Measurements from ENCODE around the gene TMEM132D.

The TMEM132D gene

DNA sequence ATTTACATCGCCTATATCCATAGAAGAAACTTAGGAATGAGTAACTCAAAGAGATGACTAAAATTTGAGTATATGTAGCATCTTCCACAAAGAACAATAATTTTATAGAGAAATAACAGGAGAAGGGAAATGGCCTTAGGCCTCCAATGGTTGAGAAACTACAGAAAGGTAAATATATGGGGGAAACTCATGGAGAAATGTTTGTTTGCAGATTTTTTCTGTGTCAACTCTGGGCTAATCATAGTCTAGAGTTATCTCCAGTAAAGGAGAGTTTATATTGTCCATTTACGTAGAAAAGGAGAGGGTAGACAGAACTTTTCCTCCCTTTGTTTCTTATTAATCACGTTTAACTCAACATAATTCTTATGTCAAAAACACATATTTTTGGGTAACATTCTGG lies 806.4 kb downstream of the TMEM132D start:
- no peak overlapping the region for H3K9ac ChIP-seq (ENCODE audit: low read length)
- no peak overlapping the region for H2AFZ ChIP-seq (ENCODE audit: low read length)
- H3K36me3 ChIP-seq (ENCODE audit: insufficient read depth, low read length): no peaks in the 10 kb centered on the region
- H3K9me3 ChIP-seq (ENCODE audit: low read length): no peaks in the 10 kb centered on the region
- H3K4me2 ChIP-seq (ENCODE audit: low read length): no peak overlapping the region
- no peaks in the 10 kb centered on the region for H3K79me2 ChIP-seq (ENCODE audit: insufficient read depth, low read length)
- H3K9me2 ChIP-seq (ENCODE audit: low read depth, low read length): no peaks in the 10 kb centered on the region
- no peak overlapping the region for H3K4me3 ChIP-seq (ENCODE audit: low read depth, low read length, poor library complexity, severe bottlenecking)
- TF ChIP-seq EZH2 (IDR thresholded peaks at IDR 0.05; ENCODE audit: borderline replicate concordance, low read length): no peak
- TF ChIP-seq, protein P1, sequence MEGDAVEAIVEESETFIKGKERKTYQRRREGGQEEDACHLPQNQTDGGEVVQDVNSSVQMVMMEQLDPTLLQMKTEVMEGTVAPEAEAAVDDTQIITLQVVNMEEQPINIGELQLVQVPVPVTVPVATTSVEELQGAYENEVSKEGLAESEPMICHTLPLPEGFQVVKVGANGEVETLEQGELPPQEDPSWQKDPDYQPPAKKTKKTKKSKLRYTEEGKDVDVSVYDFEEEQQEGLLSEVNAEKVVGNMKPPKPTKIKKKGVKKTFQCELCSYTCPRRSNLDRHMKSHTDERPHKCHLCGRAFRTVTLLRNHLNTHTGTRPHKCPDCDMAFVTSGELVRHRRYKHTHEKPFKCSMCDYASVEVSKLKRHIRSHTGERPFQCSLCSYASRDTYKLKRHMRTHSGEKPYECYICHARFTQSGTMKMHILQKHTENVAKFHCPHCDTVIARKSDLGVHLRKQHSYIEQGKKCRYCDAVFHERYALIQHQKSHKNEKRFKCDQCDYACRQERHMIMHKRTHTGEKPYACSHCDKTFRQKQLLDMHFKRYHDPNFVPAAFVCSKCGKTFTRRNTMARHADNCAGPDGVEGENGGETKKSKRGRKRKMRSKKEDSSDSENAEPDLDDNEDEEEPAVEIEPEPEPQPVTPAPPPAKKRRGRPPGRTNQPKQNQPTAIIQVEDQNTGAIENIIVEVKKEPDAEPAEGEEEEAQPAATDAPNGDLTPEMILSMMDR (IDR thresholded peaks at IDR 0.05; ENCODE audit: low read length): no peak
- no peaks in the 10 kb centered on the region for H3F3A ChIP-seq (ENCODE audit: insufficient read depth, low read length)
- H3K27me3 ChIP-seq (ENCODE audit: insufficient read depth, low read length): no peaks in the 10 kb centered on the region
- H3K4me1 ChIP-seq (ENCODE audit: insufficient read depth, low read length, severe bottlenecking): no peaks in the 10 kb centered on the region
- no peak overlapping the region for H3K27ac ChIP-seq (ENCODE audit: low read depth, low read length, poor library complexity, severe bottlenecking)
- no peaks in the 10 kb centered on the region for H4K20me1 ChIP-seq (ENCODE audit: insufficient read depth, low read length)

DNA sequence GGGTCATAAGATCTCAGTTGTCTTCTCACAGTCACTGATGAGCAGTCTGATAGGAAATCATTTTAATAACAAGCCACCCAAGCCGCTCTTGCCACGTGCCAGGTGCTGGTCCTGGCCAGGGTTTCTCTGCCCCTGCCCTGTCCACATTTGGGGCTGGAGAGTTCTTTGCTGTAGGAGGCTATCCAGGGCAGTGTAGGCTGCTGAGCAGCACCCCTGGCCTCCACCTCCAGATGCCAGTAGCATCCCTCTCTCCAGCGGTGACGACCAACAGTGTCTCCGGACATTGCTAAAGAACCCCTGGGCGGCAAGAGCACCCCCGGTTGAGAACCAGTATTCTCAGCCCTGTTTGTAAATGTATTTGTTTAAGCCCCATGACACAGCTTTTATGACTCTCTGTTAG lies 806.9 kb downstream of the TMEM132D start:
- Histone ChIP-seq H3F3A (ENCODE audit: insufficient read depth, low read length) (no peaks in the 10 kb centered on the region), H3K4me1 (ENCODE audit: insufficient read depth, low read length, severe bottlenecking) (no peaks in the 10 kb centered on the region), H3K9ac (ENCODE audit: low read length) (no peak overlapping the region), H4K20me1 (ENCODE audit: insufficient read depth, low read length) (no peaks in the 10 kb centered on the region), H3K27ac (ENCODE audit: low read depth, low read length, poor library complexity, severe bottlenecking) (no peak overlapping the region), H3K36me3 (ENCODE audit: insufficient read depth, low read length) (no peaks in the 10 kb centered on the region), H2AFZ (ENCODE audit: low read length) (no peak overlapping the region), H3K9me2 (ENCODE audit: low read depth, low read length) (no peaks in the 10 kb centered on the region), H3K9me3 (ENCODE audit: low read length) (no peaks in the 10 kb centered on the region), H3K4me3 (ENCODE audit: low read depth, low read length, poor library complexity, severe bottlenecking) (no peak overlapping the region), H3K4me2 (ENCODE audit: low read length) (no peak overlapping the region), H3K79me2 (ENCODE audit: insufficient read depth, low read length) (no peaks in the 10 kb centered on the region), H3K27me3 (ENCODE audit: insufficient read depth, low read length) (no peaks in the 10 kb centered on the region)
- TF ChIP-seq, protein P1 (IDR thresholded peaks at IDR 0.05; ENCODE audit: low read length): no peak
- TF ChIP-seq EZH2 (IDR thresholded peaks at IDR 0.05; ENCODE audit: borderline replicate concordance, low read length): no peak

DNA sequence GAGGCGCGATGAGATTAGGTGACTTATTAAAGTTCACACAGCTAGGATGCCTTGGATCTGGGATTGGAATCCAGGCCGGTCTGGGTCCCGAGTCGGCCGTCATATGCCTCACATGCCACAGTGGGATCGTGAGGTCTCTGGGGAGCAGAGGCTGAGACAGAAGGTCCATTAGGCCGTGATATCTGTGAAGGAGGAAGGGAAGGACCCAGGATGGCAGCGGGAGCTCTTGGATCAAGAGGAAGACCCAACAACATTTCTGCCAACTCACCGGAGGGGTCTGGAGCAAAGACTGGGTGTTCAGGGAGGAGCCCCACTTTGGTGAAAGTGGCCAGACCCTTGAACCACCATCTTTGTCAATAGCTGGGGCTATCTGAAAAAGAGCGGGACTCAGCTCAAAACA lies 807.6 kb downstream of the TMEM132D start:
- Histone ChIP-seq H2AFZ (ENCODE audit: low read length) (no peak overlapping the region), H3K9ac (ENCODE audit: low read length) (no peak overlapping the region), H3K36me3 (ENCODE audit: insufficient read depth, low read length) (no peaks in the 10 kb centered on the region), H3K4me3 (ENCODE audit: low read depth, low read length, poor library complexity, severe bottlenecking) (no peak overlapping the region), H3K27me3 (ENCODE audit: insufficient read depth, low read length) (no peaks in the 10 kb centered on the region), H3K27ac (ENCODE audit: low read depth, low read length, poor library complexity, severe bottlenecking) (no peak overlapping the region), H3K9me3 (ENCODE audit: low read length) (no peaks in the 10 kb centered on the region), H3F3A (ENCODE audit: insufficient read depth, low read length) (no peaks in the 10 kb centered on the region), H3K9me2 (ENCODE audit: low read depth, low read length) (no peaks in the 10 kb centered on the region), H3K4me1 (ENCODE audit: insufficient read depth, low read length, severe bottlenecking) (no peaks in the 10 kb centered on the region), H3K4me2 (ENCODE audit: low read length) (no peak overlapping the region), H4K20me1 (ENCODE audit: insufficient read depth, low read length) (no peaks in the 10 kb centered on the region), H3K79me2 (ENCODE audit: insufficient read depth, low read length) (no peaks in the 10 kb centered on the region)
- TF ChIP-seq EZH2 (IDR thresholded peaks at IDR 0.05; ENCODE audit: borderline replicate concordance, low read length): no peak
- TF ChIP-seq, protein P1 (IDR thresholded peaks at IDR 0.05; ENCODE audit: low read length): no peak
